Anterior cingulate cortex (tissue), 58 donors: Measurements from ENCODE around the gene HTR6.

Experiments
- DNase-seq, 58 donors: peaks; one replicate each; lab custom pipeline; 2025; lab: John Stamatoyannopoulos, UW

The HTR6 gene

DNA sequence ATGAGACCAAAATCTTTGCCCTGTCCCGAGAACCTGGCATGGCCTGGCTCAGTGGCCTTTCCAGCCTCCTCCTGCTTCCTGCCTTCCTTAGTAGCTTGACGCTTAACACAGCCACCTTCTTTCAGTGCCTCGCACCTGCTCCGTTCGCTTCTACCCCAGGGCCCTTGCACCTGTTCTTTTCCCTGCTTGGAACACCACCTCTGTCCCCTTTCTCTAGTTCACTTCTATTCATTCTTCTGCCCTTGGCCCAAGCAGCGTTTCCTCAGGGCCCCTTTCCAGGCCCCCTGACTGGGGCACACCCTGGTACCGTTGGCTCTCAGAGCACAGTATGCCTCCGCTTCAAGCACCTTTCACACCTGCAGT lies 9.0 kb upstream of the HTR6 start:
- DNase-seq = no peak

DNA sequence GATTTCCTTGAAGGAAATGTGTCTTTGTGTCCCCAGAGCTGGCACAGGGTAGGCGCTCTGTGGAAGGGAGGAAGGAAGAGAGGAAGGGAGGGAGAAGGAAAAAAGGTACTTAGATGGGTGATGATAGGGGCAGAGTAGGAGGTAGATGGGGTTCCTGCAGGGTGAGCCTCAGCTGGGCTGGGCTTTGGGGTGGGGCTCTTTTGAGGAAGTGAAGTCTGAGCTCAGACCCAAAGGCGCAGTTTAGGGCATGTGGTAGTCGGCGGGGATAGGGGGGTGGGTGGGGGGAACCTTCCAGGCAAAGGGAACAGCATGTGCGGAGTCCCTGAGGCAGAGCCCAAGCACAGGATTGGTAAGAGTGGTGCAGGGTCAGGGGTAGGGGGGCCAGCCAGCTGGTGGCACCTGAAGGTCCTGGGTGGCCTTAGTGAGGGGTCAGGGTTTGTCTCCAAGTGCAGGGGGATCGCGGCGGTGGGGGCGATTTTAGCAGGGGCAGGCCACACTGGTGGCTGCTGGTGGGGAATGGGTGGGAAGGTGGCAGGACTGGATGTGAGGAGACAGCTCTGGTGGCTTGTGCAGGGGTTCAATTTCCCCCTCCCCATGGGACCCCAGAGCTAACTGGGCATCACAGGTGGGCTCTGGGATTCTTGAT lies 8.4 kb upstream of the HTR6 start:
- no peak for DNase-seq

DNA sequence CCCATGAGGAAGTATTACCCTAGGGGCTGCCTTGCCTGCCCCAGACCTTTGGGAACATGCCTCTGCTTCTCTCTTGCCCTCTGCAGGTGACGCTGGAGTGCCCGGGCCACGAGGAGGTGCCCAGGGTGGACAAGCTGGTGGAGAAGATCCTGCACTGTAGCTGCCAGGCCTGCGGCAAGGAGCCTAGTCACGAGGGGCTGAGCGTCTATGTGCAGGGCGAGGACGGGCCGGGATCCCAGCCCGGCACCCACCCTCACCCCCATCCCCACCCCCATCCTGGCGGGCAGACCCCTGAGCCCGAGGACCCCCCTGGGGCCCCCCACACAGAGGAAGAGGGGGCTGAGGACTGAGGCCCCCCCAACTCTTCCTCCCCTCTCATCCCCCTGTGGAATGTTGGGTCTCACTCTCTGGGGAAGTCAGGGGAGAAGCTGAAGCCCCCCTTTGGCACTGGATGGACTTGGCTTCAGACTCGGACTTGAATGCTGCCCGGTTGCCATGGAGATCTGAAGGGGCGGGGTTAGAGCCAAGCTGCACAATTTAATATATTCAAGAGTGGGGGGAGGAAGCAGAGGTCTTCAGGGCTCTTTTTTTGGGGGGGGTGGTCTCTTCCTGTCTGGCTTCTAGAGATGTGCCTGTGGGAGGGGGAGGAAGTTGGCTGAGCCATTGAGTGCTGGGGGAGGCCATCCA lies 7.8 kb upstream of the HTR6 start:
- no peak for DNase-seq

DNA sequence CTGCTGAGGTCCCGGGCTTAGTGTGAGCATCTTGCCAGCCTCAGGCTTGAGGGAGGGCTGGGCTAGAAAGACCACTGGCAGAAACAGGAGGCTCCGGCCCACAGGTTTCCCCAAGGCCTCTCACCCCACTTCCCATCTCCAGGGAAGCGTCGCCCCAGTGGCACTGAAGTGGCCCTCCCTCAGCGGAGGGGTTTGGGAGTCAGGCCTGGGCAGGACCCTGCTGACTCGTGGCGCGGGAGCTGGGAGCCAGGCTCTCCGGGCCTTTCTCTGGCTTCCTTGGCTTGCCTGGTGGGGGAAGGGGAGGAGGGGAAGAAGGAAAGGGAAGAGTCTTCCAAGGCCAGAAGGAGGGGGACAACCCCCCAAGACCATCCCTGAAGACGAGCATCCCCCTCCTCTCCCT lies 7.2 kb upstream of the HTR6 start:
- DNase-seq = no peak

- DNase-seq = no peak
These were observed 6.5 kb upstream of the HTR6 start for GRCh38 chr1:19658186-19658585.

GRCh38 chr1:19661721-19662228 lies 2.9 kb upstream of the HTR6 start:
- peak in 4 of 58 donors; percentile 7 to 57 (median 34) for DNase-seq

GRCh38 chr1:19662313-19662712 lies 2.4 kb upstream of the HTR6 start:
- DNase-seq = no peak

- peak in 1 of 58 donors; percentile 21 for DNase-seq
These were observed 466 bp downstream of the HTR6 start for GRCh38 chr1:19665186-19665495.

GRCh38 chr1:19665496-19666465 lies 1.1 kb downstream of the HTR6 start:
- no peak for DNase-seq

DNA sequence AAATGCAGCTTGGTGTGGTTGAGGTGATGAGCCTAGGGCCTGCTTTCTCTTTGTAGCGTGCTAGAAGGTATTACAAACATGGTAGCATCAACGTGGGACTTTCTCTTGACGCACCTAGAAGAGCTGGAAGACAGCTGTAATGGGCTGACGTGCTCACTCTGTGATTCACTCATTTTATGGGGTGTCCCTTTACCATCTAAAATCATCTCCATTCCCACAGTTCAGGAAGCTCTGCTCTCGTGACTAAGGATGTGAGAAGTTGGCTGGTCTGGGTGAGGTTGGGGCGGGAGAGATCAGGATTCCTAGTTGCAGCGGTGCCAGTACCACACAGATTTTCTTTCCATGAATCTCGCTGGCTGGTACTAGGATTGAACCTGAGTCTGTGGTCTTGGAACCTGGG lies 4.2 kb downstream of the HTR6 start:
- DNase-seq = no peak

GRCh38 chr1:19670787-19671186 lies 6.1 kb downstream of the HTR6 start:
- no peak for DNase-seq

DNA sequence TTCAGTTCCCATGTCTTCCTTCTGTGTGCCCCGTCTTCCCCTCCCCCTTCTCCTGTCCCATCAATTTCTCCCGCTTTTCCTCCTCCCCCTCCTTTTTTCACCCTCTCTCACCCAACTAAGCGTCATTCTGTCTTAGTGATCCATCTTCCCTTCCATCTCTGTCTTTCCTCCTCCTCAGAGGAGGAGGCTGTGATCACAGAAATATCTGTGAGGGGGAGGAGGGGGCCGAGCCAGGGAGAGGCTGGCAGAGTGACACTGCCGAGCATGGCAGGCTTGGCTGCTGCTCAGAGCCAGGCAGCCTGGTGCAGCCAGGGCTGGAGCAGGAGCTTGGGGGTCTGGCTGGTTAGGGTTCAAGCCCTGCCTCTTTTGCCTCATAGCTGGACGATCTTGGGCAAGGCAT lies 7.6 kb downstream of the HTR6 start:
- peak in 15 of 58 donors; percentile 7 to 51 (median 26) for DNase-seq

DNA sequence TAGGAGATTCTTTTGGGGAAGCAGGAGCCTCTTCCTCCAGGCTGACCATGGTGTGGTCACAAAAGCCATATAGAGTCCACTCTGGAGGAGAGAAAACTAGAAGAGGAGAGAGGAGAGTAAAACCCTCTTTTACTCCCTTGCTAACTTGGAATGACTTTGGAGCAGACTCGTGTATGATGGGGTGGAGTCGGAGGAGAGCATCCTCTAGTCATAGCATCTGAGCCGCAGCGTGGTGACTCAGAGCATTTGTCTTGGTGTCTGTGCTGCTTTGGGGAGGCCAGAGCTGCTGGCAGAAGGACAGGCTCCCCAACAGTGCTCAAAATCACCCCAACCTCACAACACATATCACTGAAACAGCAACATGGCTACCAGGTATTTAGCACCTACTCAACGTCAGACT lies 11.1 kb downstream of the HTR6 start:
- DNase-seq = peak in 8 of 58 donors; percentile 4 to 32 (median 20)

DNA sequence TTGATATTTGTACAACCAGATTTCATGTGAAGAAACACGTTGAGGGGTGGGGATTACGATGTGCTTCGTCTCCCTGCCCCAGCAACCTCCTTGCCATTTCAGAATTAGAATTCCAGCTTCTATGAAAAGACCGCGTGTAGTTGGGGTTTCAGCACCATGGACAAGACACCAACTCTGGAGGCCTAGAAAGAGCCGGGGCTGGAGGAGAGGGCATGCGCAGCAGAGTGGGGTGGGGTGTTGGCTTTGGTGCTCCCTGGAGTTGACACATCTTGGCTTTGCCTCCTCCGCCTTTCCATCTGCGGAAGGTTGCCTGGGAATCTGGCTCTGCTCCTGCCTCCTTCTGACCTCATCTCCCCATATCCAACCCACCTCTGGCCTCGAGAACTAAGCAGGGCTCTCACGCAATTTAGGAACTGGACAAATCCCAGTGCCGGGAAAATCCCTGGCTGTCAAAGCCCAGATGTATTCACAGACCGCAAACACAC lies 11.8 kb downstream of the HTR6 start:
- peak in 1 of 58 donors; percentile 22 for DNase-seq

DNA sequence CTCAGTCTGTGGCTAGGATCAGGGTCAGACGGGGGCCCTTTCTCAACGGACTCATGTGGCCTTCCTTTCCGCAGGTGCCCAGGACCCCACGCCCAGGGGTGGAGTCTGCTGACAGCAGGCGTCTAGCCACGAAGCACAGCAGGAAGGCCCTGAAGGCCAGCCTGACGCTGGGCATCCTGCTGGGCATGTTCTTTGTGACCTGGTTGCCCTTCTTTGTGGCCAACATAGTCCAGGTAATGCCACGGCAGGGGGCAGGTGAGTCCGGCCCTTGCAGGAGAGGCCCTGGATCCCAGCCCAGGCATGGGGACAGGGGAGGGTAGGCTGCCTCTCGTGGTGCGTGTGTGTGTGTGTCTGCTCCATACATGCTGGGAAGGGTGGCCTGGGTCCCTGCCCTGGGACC lies 13.8 kb downstream of the HTR6 start:
- DNase-seq = no peak

DNA sequence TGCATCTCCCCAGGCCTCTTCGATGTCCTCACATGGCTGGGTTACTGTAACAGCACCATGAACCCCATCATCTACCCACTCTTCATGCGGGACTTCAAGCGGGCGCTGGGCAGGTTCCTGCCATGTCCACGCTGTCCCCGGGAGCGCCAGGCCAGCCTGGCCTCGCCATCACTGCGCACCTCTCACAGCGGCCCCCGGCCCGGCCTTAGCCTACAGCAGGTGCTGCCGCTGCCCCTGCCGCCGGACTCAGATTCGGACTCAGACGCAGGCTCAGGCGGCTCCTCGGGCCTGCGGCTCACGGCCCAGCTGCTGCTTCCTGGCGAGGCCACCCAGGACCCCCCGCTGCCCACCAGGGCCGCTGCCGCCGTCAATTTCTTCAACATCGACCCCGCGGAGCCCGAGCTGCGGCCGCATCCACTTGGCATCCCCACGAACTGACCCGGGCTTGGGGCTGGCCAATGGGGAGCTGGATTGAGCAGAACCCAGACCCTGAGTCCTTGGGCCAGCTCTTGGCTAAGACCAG lies 14.3 kb downstream of the HTR6 start:
- DNase-seq = no peak

GRCh38 chr1:19679691-19680090 lies 15.0 kb downstream of the HTR6 start:
- no peak for DNase-seq

DNA sequence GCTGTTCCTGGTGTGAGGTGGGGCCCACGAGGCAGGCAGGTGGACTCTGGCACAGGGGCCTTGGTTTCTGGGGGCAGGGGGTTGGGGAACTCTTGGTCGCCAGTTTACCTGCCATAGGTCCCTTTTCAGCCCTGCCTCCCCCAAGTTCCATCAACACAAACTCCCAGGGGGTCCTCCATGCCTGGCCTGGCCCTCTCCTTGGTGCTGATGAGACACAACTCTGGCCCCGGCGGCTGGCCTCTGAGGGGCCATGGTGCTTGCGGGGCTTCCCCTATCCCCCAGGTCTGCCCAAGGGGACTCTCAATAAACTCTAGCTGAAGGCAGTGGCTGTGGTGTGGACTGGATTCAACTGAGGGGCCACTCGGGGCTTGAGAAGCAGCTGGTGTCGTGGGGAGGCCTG lies 16.0 kb downstream of the HTR6 start:
- no peak for DNase-seq

DNA sequence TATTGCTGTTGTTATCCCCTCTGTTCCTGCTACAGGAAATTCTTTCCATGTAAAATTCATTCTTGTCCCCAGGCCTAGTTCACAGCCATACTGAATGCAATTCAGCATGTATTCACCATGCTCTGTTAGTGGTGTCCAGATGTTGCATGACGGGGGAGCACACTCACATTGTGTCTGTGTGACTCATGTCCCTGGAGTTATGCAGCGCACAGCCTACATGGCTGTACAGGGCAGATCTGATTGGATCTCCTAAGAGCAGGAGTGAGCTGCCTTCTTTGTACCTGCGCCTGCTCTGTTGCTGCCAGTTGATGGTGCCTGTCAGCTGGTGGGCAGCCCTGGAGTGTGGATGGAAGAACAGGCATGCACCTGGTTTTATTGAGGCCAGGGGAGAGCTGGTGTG lies 17.6 kb downstream of the HTR6 start:
- peak in 2 of 58 donors; percentile 7 to 41 for DNase-seq

DNA sequence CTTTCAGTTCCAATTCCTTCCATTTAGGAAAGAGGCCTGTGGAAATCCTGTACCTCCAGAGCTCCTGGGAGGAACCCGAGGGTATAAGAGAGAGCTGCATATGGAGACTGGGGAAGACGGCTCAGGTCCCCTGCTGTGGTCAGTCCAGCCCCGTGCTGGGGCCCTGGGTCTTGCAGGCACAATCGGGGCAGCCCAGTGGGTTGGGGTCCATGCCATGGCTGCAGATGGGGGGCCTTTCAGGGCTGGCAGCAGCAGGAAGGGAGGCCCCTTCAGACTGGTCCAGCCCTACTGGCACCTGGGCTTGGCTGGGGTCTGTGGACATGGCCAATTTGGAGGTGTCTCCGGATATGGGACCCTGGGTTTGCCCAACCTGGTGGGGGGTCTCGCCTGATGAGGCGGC lies 18.2 kb downstream of the HTR6 start:
- DNase-seq = no peak

- no peak for DNase-seq
These were observed 18.7 kb downstream of the HTR6 start for GRCh38 chr1:19683351-19683750.
